Measurements from ENCODE around the gene MFAP3L.

The MFAP3L gene

GRCh38 chr4:169959254-169959653 lies 66.9 kb downstream of the MFAP3L start:
- H3K4me1 ChIP-seq, result peaks cover 0 to 34% (median 9%) of the 10 kb centered on the region in 4 donors
- H3K4me3 ChIP-seq, result no peak overlapping the region
- H3K27ac ChIP-seq, result no peak overlapping the region
- no peak for DNase-seq
- no peak for TF ChIP-seq CTCF (IDR thresholded peaks at IDR 0.05)
- no peaks in the 10 kb centered on the region for H3K36me3 ChIP-seq
- H3K27me3 ChIP-seq, result no peaks in the 10 kb centered on the region
- intact Hi-C loops (cut with DNase I; ENCODE audit: low total_unique reads), result no loop called here
- H3K9me3 ChIP-seq, result no peaks in the 10 kb centered on the region

GRCh38 chr4:169958629-169959028 lies 67.6 kb downstream of the MFAP3L start:
- Histone ChIP-seq H3K36me3 (no peaks in the 10 kb centered on the region), H3K9me3 (no peaks in the 10 kb centered on the region), H3K27me3 (no peaks in the 10 kb centered on the region), H3K4me1 (peaks cover 0 to 30% (median 9%) of the 10 kb centered on the region in 4 donors), H3K27ac (no peak overlapping the region), H3K4me3 (no peak overlapping the region)
- no peak for TF ChIP-seq CTCF (IDR thresholded peaks at IDR 0.05)
- intact Hi-C loops (cut with DNase I; ENCODE audit: low total_unique reads), result no loop called here
- no peak for DNase-seq

- Histone ChIP-seq H3K9me3 (no peaks in the 10 kb centered on the region), H3K4me1 (peaks cover 0 to 22% (median 6%) of the 10 kb centered on the region in 4 donors), H3K4me3 (no peak overlapping the region), H3K27ac (no peak overlapping the region), H3K27me3 (no peaks in the 10 kb centered on the region), H3K36me3 (no peaks in the 10 kb centered on the region)
- TF ChIP-seq CTCF (IDR thresholded peaks at IDR 0.05), result no peak
- intact Hi-C loops (cut with DNase I; ENCODE audit: low total_unique reads), result no loop called here
- DNase-seq, result no peak
Measured at GRCh38 chr4:169957785-169958184, 68.4 kb downstream of the MFAP3L start.

- no peak for TF ChIP-seq CTCF (IDR thresholded peaks at IDR 0.05)
- H3K9me3 ChIP-seq, result no peaks in the 10 kb centered on the region
- intact Hi-C loops (cut with DNase I; ENCODE audit: low total_unique reads), result no loop called here
Measured at GRCh38 chr4:169956091-169956843, 69.9 kb downstream of the MFAP3L start.

GRCh38 chr4:169955521-169955920 lies 70.7 kb downstream of the MFAP3L start:
- DNase-seq, result no peak
- TF ChIP-seq CTCF (IDR thresholded peaks at IDR 0.05), result no peak
- Histone ChIP-seq H3K4me1 (peaks cover 0 to 17% (median 4%) of the 10 kb centered on the region in 4 donors), H3K36me3 (no peaks in the 10 kb centered on the region), H3K27ac (peak overlapping the region in 1 of 2 donors; percentile 36), H3K9me3 (no peaks in the 10 kb centered on the region), H3K4me3 (no peak overlapping the region), H3K27me3 (no peaks in the 10 kb centered on the region)
- intact Hi-C loops (cut with DNase I; ENCODE audit: low total_unique reads), result no loop called here

More at GRCh38 chr4:169956091-169956843, 69.9 kb downstream of the MFAP3L start:
- no peak overlapping the region for H3K4me3 ChIP-seq
- H3K27ac ChIP-seq, result peak overlapping the region; percentile 36 to 46
- H3K27me3 ChIP-seq, result no peaks in the 10 kb centered on the region
- no peaks in the 10 kb centered on the region for H3K36me3 ChIP-seq
- DNase-seq, result no peak
- H3K4me1 ChIP-seq, result peaks cover 0 to 17% (median 4%) of the 10 kb centered on the region in 4 donors
